NT2/D1 (cell line): Measurements from ENCODE around the gene UTP3.
"Not testable (repeated sequence)": the region's sequence is repeated elsewhere in the genome, so short reads cannot be mapped to it uniquely, and the experiment has no call there.

ENCODE experiments used
- DNase-seq: peaks from one replicate; pipeline ENCODE4 v3.0.0-alpha.2; 2011; ENCODE audit warnings: low read depth, low spot score
- H3K27me3 ChIP-seq: 2 replicates; pipeline ENCODE4 v1.6.0; 2011; ENCODE audit warnings: mild to moderate bottlenecking; ENCODE audit not compliant: insufficient read length, insufficient read depth
- H3K36me3 ChIP-seq: 2 replicates; pipeline ENCODE4 v1.6.1; 2011; ENCODE audit warnings: mild to moderate bottlenecking, low read length, mixed read lengths; ENCODE audit not compliant: insufficient read depth, insufficient read length
- H3K4me1 ChIP-seq: 2 replicates; pipeline ENCODE4 v1.5.1; 2011; ENCODE audit not compliant: insufficient read depth, insufficient read length
- H3K4me3 ChIP-seq: 2 replicates; pipeline ENCODE4 v1.5.1; 2011; ENCODE audit warnings: low read depth; ENCODE audit not compliant: insufficient read length
- H3K9ac ChIP-seq: 2 replicates; pipeline ENCODE4 v1.6.0; 2011; ENCODE audit warnings: low read depth; ENCODE audit not compliant: insufficient read length
- H3K9me3 ChIP-seq: 2 replicates; pipeline ENCODE4 v1.5.1; 2011; ENCODE audit warnings: mild to moderate bottlenecking, low read length; ENCODE audit not compliant: insufficient read depth
- SUZ12 ChIP-seq: IDR thresholded peaks from 2 replicates; pipeline ENCODE4 v1.6.1; 2011; ENCODE audit not compliant: insufficient read length, insufficient read depth; ENCODE audit errors: extremely low read depth
- YY1 ChIP-seq: IDR thresholded peaks from 2 replicates; pipeline ENCODE4 v1.6.1; 2011; ENCODE audit not compliant: insufficient read length, insufficient read depth
- ZNF274 ChIP-seq: IDR thresholded peaks from 2 replicates; pipeline ENCODE4 v1.6.1; 2011; ENCODE audit warnings: mild to moderate bottlenecking, low read depth, low read length

Gene UTP3

GRCh38 chr4:70687821-70688794 lies at the start of gene UTP3:
UTP3 (plus strand) TSS chr4:70688532; CDS start chr4:70688678, 146 bp downstream.
- Histone ChIP-seq H3K4me3 (peak within 1 kb of the TSS; percentile 96), H3K4me1 (no peaks in the 10 kb centered on the region), H3K9me3 (no peaks in the 10 kb centered on the region), H3K27me3 (no peaks in the 10 kb centered on the region), H3K36me3 (peaks cover 25% of the 10 kb centered on the region), H3K9ac (peak within 1 kb of the TSS; percentile 97)
- TF ChIP-seq SUZ12 (no peak), ZNF274 (no peak), YY1 (no peak)
- DNase-seq: peak; percentile 93

GRCh38 chr4:70640192-70640591 lies 48.1 kb upstream of the UTP3 start:
- no peak overlapping the region for H3K9ac ChIP-seq
- DNase-seq: no peak
- no peak for TF ChIP-seq SUZ12
- no peak for TF ChIP-seq ZNF274
- TF ChIP-seq YY1: no peak
- H3K9me3 ChIP-seq: no peaks in the 10 kb centered on the region
- H3K27me3 ChIP-seq: no peaks in the 10 kb centered on the region
- H3K36me3 ChIP-seq: no peaks in the 10 kb centered on the region
- H3K4me3 ChIP-seq: no peak overlapping the region
- no peaks in the 10 kb centered on the region for H3K4me1 ChIP-seq

- not testable (repeated sequence) for H3K9ac ChIP-seq, H3K36me3 ChIP-seq, H3K4me3 ChIP-seq, H3K9me3 ChIP-seq, H3K4me1 ChIP-seq, DNase-seq, H3K27me3 ChIP-seq
These were observed 37.6 kb upstream of the UTP3 start for GRCh38 chr4:70650741-70651140.

- Histone ChIP-seq H3K4me1 (no peaks in the 10 kb centered on the region), H3K9me3 (no peaks in the 10 kb centered on the region), H3K9ac (no peak overlapping the region), H3K4me3 (no peak overlapping the region), H3K27me3 (no peaks in the 10 kb centered on the region), H3K36me3 (no peaks in the 10 kb centered on the region)
- DNase-seq: no peak
- TF ChIP-seq SUZ12 (no peak), ZNF274 (no peak), YY1 (no peak)
These were observed 36.3 kb upstream of the UTP3 start for GRCh38 chr4:70651864-70652506.

GRCh38 chr4:70654605-70655011 lies 33.7 kb upstream of the UTP3 start:
- H3K9me3 ChIP-seq: no peaks in the 10 kb centered on the region
- no peak overlapping the region for H3K9ac ChIP-seq
- H3K4me1 ChIP-seq: no peaks in the 10 kb centered on the region
- DNase-seq: no peak
- no peak for TF ChIP-seq ZNF274
- no peak for TF ChIP-seq YY1
- H3K4me3 ChIP-seq: no peak overlapping the region
- no peaks in the 10 kb centered on the region for H3K36me3 ChIP-seq
- H3K27me3 ChIP-seq: no peaks in the 10 kb centered on the region

- Histone ChIP-seq H3K27me3 (no peaks in the 10 kb centered on the region), H3K36me3 (no peaks in the 10 kb centered on the region), H3K9me3 (no peaks in the 10 kb centered on the region), H3K4me3 (no peak overlapping the region), H3K9ac (no peak overlapping the region), H3K4me1 (no peaks in the 10 kb centered on the region)
- no peak for DNase-seq
- TF ChIP-seq ZNF274 (no peak), SUZ12 (no peak), YY1 (no peak)
These were observed 31.0 kb upstream of the UTP3 start for GRCh38 chr4:70657326-70657725.

- Histone ChIP-seq H3K9ac (no peak overlapping the region), H3K9me3 (no peaks in the 10 kb centered on the region), H3K4me3 (no peak overlapping the region), H3K27me3 (no peaks in the 10 kb centered on the region), H3K36me3 (no peaks in the 10 kb centered on the region), H3K4me1 (no peaks in the 10 kb centered on the region)
- no peak for TF ChIP-seq ZNF274
- no peak for TF ChIP-seq SUZ12
- no peak for TF ChIP-seq YY1
- DNase-seq: no peak
These were observed 29.9 kb upstream of the UTP3 start for GRCh38 chr4:70658418-70658817.
